ENCODE results near the gene GBE1. TPM values are rescaled to one million over a fixed set of nuclear protein-coding genes. Genes with fewer than 3 reads are reported as not detected.

Gene GBE1
- total and polyA plus RNA-seq, 9 of the 15 experiments (the other 6 are each of a cell fraction or from before 2014, with no cell fraction given): 7.9 to 25.6 (median 13.1) TPM

- Histone ChIP-seq H3K9ac (ENCODE audit: insufficient read depth in 1 of 2, low read depth in 2 of 2, low read length in 2 of 2) (no peak overlapping the region), H3K79me2 (ENCODE audit: control insufficient read depth, insufficient read depth, low read length) (no peaks in the 10 kb centered on the region), H3K27me3 (ENCODE audit: control insufficient read depth in 2 of 2, insufficient read depth in 2 of 2, low read length in 2 of 2) (no peaks in the 10 kb centered on the region), H3K36me3 (ENCODE audit: control insufficient read depth, insufficient read depth, low read length) (no peaks in the 10 kb centered on the region), H3K4me3 (no peak overlapping the region), H4K20me1 (replicated peaks; ENCODE audit: control insufficient read depth, insufficient read depth, low read length) (no peaks in the 10 kb centered on the region), H3K4me1 (replicated peaks in 1 of 2; ENCODE audit: control insufficient read depth in 2 of 2, insufficient read depth in 2 of 2, low read length in 2 of 2) (no peaks in the 10 kb centered on the region), H3K9me1 (ENCODE audit: control insufficient read depth, insufficient read depth, low read length) (no peaks in the 10 kb centered on the region), H3K27ac (ENCODE audit: extremely low read depth, low read depth, low read length) (no peak overlapping the region), H3K4me2 (ENCODE audit: insufficient read depth, low read length) (no peak overlapping the region), H3K9me3 (replicated peaks; ENCODE audit: control insufficient read depth, insufficient read depth, low read depth, low read length) (no peaks in the 10 kb centered on the region), H2AFZ (ENCODE audit: low read depth, low read length) (no peak overlapping the region)
- in situ Hi-C loops (cut with MboI) (no loop called here), intact Hi-C loops (cut with micrococcal nuclease) (loop anchor here (10.0 kb wide), 2 partner anchors 199 to 549 kb away; no protein-coding TSS in a partner anchor)
- FAIRE-seq (no peak), DNase-seq (ENCODE audit: extremely low read depth in 1 of 4, low spot score in 3 of 4) (no peak), ATAC-seq (no peak)
- BruUV-seq (replicated peaks): no TSS peak
- WGBS (ENCODE audit: insufficient coverage, low coverage, missing lambda C conversion rate): 73% methylated on average over 5 of the region's 5 CpGs
- POLR2A ChIA-PET: no interaction called here
- no peak for TF ChIP-seq KAT7 (CRISPR knock-in tag; IDR thresholded peaks at IDR 0.05; ENCODE audit: borderline replicate concordance)
- no peak for TF ChIP-seq ZNF668 (CRISPR knock-in tag; IDR thresholded peaks at IDR 0.05)
- no peak for TF ChIP-seq YY1 (IDR thresholded peaks at IDR 0.05; ENCODE audit: borderline replicate concordance in 1 of 3, control insufficient read depth in 1 of 3, extremely low read depth in 1 of 3, insufficient read depth in 3 of 3, insufficient read length in 1 of 3, insufficient replicate concordance in 2 of 3, low read depth in 1 of 3, low read length in 2 of 3)
- TF ChIP-seq HINFP (tag; conservative IDR thresholded peaks at IDR 0.05; ENCODE audit: low read depth): no peak
- TF ChIP-seq CHD1 (IDR thresholded peaks at IDR 0.05; ENCODE audit: low read length): no peak
- no peak for TF ChIP-seq ZBED1 (IDR thresholded peaks at IDR 0.05)
- TF ChIP-seq E2F1 (CRISPR knock-in tag; IDR thresholded peaks at IDR 0.05): no peak
- TF ChIP-seq ARHGAP35 (IDR thresholded peaks at IDR 0.05; ENCODE audit: partially characterized antibody): no peak
- TF ChIP-seq HSF4 (CRISPR knock-in tag; IDR thresholded peaks at IDR 0.05; ENCODE audit: borderline replicate concordance): no peak
- no peak for TF ChIP-seq CBX3 (IDR thresholded peaks at IDR 0.05; ENCODE audit: borderline replicate concordance in 1 of 2, low read length in 2 of 2)
- TF ChIP-seq ZNF444 (CRISPR knock-in tag; IDR thresholded peaks at IDR 0.05): no peak
- no peak for TF ChIP-seq BCLAF1 (IDR thresholded peaks at IDR 0.05; ENCODE audit: borderline replicate concordance in 1 of 2, control insufficient read depth in 1 of 2, low read depth in 2 of 2, low read length in 1 of 2)
- no peak for TF ChIP-seq PCBP1 (IDR thresholded peaks at IDR 0.05; ENCODE audit: low read depth, low read length, poor library complexity, severe bottlenecking)
- no peak for TF ChIP-seq NFIC (IDR thresholded peaks at IDR 0.05)
- no peak for TF ChIP-seq HDAC3 (IDR thresholded peaks at IDR 0.05; ENCODE audit: borderline replicate concordance, partially characterized antibody)
- TF ChIP-seq BDP1 (IDR thresholded peaks at IDR 0.05; ENCODE audit: insufficient read depth, insufficient read length): no peak
- no peak for TF ChIP-seq KDM5B (IDR thresholded peaks at IDR 0.05; ENCODE audit: insufficient replicate concordance, low read depth, low read length)
- CTCF ChIA-PET (ENCODE audit: low intra/inter-chr PET ratio): no interaction called here
Observed at GRCh38 chr3:81585937-81586336, 175.5 kb downstream of the GBE1 start.
